HG02678 (cell line): ENCODE data around the gene FAM3D.
"Not testable (repeated sequence)": the region's sequence is repeated elsewhere in the genome, so short reads cannot be mapped to it uniquely, and the experiment has no call there.

Experiments used
- ATAC-seq: cut with Tn5 transposase; IDR thresholded peaks from one replicate; pipeline ENCODE4 v1.9.1; 2021; ENCODE audit warnings: mild to moderate bottlenecking, moderate library complexity; ENCODE audit not compliant: unreplicated experiment

The FAM3D gene

DNA sequence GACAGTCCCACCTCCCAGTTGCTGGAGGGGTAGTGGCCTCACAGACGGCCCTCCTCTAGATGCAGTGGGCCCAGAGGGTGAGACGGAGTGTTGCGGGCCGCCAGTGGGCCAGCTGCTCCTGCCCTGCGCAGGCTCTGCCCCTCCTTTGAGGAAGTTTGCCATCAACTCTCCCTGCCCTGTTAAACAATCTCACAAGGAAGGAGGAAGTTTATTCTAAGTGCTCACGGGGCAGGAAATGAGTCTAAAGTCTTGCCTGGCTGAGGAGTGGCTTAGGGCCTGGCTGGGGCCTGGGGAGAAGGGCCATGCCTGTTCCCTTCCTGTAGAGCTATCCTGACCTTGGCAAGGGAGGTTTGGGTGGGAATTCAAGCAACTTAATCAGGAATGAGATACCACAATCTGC is at the start of gene FAM3D:
Gene FAM3D, minus strand, starts transcription at position 92 of the 400 bp plus-strand sequence. CDS start 11,211 bp downstream, outside the sequence.
- ATAC-seq = no peak

DNA sequence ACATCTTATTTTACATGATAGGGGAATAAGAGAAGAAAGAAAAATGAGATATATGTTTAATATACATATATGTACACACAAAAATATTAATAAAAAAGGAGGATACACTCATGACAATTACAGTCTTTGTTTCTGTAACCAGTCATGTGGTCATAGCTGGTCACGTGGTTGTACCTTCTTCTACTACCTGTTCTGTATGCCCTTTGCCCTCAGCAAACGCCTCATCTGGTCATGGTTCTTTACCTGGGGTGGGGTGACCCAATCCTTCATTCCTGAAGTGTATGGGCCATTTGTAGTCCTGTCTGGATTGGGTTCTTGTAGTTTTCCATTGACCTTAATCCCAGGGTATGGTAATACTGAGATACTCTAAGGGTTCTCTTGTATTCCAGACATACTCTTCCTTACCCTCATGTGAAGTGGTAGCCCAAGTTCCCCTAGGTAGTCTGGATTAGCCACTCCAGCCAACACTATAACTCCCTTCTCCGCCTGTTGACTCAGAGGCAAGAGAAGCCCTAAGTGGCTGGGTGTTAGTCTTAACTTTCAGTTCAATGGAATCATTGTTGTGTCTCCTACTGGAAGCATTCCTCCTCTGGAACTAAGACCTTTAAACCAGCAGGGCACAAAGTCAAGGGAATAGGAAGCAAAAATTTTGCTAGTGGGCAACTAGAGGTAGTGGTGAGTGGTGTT is 47.3 kb upstream of the FAM3D start:
- no peak for ATAC-seq

DNA sequence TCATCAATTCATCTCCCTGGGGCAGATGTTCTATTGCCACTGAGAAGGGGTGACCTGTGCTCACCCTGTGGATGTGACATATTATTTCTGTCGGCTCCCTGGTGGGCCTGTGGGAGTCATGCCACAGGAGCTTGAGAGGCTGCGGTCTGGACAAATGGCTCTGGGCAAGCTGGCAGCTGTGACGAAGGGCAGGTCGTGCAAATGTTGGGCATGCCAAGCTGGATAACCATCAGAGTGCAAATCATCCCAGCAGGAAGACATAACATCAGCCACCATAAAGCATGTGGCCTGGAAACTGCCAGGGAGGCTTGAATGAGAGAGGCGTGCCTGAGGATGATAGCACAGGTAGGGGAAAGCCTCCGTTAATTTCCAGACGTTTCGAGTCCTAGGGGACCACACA is 45.3 kb upstream of the FAM3D start:
- no peak for ATAC-seq

DNA sequence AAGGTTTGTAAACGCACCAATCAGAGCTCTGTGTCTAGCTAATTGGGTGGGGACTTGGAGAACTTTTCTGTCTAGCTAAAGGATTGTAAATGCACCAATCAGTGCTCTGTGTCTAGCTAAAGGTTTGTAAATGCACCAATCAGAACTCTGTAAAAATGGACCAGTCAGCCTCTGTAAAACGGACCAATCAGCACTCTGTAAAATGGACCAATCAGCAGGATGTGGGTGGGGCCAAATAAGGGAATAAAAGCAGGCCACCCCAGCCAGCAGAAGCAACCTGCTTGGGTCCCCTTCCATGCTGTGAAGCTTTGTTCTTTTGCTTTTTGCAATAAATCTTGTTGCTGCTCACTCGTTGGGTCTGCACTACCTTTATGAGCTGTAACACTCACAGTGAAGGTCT is 42.4 kb upstream of the FAM3D start:
- not testable (repeated sequence) for ATAC-seq

DNA sequence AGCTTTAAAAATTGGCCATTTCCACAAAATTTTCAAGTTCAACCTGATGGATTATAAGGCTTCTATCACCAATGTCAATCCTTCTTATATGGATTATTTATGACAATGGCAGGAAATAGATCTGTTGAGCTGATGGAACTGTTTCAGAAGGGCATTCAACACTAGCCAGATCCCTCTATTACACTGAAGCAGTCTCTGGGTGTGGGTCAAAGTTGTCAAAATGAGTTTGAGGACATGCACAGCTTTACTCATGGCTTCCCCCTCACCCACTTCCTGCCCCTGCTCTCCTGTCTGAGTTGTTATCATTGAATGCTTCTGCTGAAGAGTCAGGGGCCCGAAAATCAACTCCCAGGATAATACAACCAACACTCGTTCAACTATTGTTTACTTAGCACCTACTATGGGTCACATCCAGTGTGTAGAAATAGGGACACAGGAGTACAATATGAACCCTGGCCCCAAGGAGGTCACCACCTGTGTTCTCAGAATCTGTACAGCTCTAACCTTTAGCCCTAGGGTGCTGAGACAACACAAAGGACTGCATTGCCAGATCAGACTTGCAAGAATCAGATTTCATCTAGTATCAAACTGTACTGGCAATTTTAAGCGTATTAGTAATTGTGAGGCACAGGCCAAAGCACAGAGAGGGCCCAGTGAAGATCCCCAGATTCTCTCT is 41.7 kb upstream of the FAM3D start:
- ATAC-seq = no peak

DNA sequence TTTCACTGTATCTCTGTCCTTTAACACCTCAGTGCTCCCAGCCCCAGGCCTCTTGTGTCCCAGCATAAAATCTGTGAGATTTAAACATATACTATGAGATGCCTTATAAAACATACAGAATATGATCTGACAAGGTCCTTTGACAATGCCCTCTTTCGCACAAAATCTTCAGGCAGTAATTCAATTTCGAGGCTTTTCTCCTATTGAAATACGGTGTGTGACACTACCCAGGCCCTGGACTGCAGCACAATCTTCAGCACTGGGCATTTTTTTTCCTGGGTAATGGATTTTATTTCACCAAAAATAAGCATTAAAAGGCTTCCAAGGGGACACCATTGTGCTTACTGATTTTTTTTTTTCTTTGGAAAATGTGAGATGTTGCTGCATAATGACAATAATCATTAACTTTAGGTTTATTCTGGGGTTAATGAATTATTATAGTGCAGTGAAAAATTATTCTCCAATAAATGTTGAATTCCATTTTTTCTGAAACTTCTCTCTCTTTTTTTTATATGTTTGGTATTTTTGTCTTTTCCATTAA is 40.9 kb upstream of the FAM3D start:
- no peak for ATAC-seq

DNA sequence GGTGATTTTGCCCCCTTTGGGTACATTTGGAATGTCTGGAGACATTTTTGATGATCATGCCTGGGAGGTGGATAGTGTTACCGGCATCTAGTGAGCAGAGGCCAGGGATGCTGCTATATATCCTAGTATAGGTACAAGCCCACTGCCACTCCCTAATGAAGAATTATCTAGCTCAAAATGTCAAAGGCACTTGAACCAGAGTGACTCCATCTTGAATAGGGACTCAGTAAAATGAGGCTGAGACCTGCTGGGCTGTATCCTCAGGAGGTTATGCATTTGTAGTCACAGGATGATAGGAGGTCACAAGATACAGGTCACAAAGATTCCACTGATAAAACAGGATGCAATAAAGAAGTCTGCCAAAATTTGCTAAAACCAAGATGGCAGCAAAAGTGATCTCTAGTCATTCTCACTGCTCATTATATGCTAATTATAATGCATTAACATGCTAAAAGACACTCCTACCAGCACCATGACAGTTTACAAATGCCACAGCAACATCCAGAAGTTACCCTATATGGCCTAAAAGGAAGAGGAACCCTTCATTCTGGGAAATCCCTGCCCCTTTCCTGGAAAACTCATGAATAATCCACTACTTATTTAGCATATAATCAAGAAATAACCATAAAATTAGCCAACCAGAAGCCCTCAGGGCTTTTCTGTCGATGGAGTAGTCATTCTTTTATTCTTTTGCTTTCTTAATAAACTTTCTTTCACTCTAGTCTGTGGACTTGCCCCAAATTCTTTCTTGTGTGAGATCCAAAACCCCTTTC is 40.0 kb upstream of the FAM3D start:
- ATAC-seq = no peak

DNA sequence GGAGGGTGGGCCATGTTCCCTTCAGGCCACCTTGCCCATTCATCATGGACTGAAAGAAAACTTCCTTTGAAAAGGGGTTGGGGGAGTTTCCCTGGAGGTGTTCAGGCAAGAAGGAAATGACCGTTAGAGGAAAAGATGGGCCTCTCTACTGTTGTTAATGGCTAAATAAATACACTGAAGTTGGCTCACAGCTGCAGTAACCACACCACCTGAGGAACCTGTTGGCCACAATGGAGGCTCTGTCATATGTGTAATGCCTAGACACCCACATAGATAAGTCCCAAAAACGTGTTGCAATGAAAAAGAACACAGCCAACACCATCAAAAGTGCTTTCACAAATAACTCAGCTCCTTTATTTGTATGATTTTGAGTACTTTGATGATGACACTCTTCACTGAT is 38.2 kb upstream of the FAM3D start:
- ATAC-seq = peak; percentile 67

DNA sequence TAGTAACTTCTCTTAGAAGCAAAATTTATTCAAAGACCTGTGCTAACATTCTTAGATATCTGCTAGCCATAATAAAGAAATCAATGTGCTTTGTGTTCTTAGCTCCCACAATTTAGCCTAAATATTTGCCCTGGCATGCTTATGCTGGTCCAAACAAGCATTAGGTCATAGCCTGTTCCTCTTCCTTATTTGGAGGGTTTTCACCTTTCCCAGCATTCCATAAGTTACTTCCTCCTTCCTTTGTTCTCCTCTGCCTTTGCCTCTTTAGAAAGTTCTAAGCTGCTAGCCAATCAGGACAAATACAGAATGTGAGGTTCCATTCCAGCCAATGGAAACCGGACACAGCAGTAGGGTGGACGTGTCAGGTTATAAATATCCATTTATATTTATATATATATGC is 37.7 kb upstream of the FAM3D start:
- ATAC-seq = not testable (repeated sequence)

- ATAC-seq = no peak
Observed at GRCh38 chr3:58698246-58698645, 31.7 kb upstream of the FAM3D start.

DNA sequence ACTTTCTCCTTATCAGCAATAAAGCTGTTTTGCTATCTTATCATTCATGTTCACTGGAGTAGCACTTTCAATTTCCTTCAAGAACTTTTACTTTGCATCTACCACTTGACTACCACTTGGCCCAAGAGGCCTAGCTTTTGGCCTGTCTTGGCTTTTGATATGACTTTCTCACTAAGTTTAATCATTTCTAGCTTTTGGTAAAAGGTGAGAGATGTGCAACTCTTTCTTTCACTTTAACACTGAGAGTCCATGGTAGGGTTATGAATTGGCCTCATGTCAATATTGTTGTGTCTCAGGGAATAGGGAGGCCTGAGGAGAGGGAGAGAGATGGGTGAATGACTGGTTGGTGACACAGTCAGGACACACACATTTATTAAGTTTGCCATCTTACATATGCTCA is 31.0 kb upstream of the FAM3D start:
- peak; percentile 57 for ATAC-seq

DNA sequence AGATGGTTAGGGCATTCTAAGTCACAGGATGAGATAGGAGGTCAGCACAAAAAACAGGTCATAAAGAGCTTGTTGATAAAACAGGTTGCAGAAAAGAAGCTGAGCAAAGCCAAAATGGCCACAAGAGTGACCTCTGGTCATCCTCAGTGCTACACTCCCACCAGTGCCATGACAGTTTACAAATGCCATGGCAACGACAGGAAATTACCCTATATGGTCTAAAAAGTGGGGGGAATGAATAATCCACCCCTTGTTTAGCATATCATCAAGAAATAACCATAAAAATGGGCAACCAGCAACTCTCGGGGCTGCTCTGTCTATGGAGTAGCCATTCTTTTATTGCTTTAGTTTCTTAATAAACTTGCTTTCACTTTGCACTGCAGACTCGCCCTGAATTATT is 30.2 kb upstream of the FAM3D start:
- ATAC-seq = not testable (repeated sequence)

DNA sequence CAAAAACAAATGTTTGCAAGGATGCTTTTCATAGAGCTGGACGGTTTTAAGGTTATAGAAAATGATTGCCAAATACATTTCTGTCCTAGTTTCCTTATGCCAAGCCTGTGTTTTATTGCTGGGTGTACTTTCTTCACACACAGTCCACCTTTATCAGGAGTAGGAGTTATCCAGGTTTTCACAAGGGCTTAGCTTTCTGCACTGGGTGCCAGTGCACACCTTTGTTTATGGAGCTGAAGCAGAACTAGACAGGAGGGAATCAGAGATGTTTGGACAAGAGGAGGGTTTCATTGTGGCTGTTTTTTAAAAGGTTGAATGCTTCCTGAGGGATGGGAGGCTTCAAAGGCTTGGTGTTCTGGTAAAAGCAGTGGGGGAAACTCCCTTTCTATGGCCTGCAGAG is 29.5 kb upstream of the FAM3D start:
- ATAC-seq = no peak

GRCh38 chr3:58695284-58695683 is 28.7 kb upstream of the FAM3D start:
- not testable (repeated sequence) for ATAC-seq

GRCh38 chr3:58693940-58694850 is 27.6 kb upstream of the FAM3D start:
- peak; percentile 67 for ATAC-seq

DNA sequence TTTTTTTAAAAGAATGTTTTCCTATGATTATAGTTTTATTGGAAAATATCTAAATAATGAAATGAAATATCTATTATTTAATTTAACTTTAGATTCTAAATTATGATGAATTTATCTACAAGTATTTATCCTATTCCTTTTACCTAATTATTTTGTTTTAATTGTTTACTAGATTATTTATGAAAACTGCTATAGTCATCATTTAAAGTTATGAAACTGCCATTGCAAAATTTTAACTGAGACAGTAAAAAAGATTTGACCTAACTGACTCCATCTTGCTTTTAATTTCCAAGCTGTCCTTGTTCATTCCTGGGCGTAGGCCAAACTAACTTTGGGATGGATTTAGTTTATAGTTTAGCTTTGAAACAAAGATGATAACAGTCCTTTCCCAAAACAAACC is 25.9 kb upstream of the FAM3D start:
- no peak for ATAC-seq

DNA sequence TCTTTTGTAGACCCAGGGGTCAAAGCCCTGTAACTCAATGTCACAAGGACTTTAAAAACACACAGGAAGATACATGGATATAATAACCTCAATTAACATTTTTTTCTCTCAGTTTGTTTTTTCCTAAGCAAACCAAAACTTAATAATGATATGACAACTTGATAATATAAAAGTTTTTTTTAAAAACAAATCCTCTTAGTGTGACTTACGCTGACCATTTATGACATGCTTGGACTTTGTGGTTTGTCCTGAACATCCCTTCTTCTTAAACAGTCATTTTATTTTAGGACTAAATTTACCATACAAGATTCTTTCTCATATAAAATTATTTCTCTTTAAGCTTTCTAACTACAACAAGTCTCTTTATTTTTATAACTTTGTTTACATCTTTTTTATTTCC is 25.4 kb upstream of the FAM3D start:
- ATAC-seq = no peak

DNA sequence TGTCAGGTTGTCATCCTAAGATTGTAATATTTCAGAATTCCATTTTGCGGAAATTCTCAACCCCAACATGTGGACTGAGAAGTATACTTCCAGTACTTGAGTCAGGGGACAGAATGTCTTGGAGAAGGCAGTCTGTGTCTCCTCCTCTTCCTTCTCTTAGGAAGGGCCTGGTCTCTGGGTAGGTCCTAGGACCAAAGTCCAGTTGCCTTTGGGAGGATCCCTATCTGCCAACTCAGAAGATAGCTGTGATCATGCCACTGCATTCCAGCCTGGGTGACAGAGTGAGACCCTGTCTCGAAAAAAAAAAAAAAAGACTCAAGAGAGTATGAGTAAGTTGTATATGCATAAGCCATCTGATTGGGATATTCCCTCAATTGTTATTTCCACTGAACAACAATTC is 23.9 kb upstream of the FAM3D start:
- ATAC-seq = no peak

GRCh38 chr3:58688574-58688973 is 22.0 kb upstream of the FAM3D start:
- no peak for ATAC-seq

DNA sequence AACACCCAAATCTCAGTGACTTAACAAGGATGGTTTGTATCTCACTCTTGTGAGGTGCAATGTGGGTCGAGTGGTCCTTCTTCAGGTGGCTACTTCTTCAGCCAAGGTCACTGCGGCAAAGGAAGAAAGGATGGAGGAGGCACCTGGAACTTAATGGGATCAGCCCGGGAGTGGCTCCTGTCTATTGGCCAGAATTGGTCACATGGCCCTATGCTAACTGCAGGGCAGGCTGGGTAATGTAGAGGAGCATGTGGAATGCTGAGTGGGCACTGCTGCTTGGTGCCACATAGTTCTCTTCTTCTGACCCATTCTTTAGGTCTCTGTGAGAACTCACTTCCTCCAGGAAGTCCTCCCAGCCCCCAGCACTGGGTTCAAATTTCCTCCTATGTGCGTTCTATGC is 20.3 kb upstream of the FAM3D start:
- ATAC-seq = no peak

DNA sequence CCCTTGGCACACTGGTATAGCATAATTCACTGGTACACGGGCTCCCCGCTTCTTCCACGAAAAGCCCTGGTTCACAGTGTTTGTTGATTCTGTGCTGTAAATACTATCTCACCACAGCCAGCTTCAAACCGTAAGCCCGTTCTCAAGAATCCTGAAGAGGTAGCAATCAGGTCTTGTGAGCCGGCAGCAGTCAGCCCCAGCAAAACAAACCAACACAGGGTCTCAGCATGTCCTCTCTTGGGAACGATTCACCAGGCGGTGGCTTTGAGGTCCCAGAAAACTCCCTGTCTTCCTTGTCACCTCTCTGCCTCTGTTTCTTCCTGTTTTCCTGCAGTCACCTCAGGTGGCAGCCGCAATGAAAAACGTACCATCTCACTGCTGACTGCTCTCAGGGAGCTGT is 19.1 kb upstream of the FAM3D start:
- ATAC-seq = no peak
